Activated gamma-delta T cell treated with anti-CD3 and anti-CD28 coated beads, Interleukin-2, amount 50 U/mL, for 16 hours (primary cell): ENCODE data around the gene LTBR.
"Not testable (repeated sequence)": the region's sequence is repeated elsewhere in the genome, so short reads cannot be mapped to it uniquely, and the experiment has no call there.

Experiments used
- DNase-seq: peaks from one replicate; pipeline ENCODE4 v3.0.0-alpha.2; 2020; ENCODE audit warnings: low read depth

LTBR gene

GRCh38 chr12:6425590-6426531 lies 41.9 kb downstream of the LTBR start:
- no peak for DNase-seq

- DNase-seq, result peak; percentile 88
Observed at GRCh38 chr12:6426882-6427671, 43.1 kb downstream of the LTBR start.

GRCh38 chr12:6427796-6428195 lies 43.8 kb downstream of the LTBR start:
- DNase-seq, result not testable (repeated sequence)

GRCh38 chr12:6428326-6428725 lies 44.4 kb downstream of the LTBR start:
- DNase-seq, result no peak

GRCh38 chr12:6430124-6430989 lies 46.4 kb downstream of the LTBR start:
- DNase-seq, result no peak

GRCh38 chr12:6432991-6433390 lies 49.0 kb downstream of the LTBR start:
- no peak for DNase-seq

- DNase-seq, result no peak
Observed at GRCh38 chr12:6434205-6435140, 50.5 kb downstream of the LTBR start.

GRCh38 chr12:6435961-6436715 lies 52.2 kb downstream of the LTBR start:
- DNase-seq, result no peak

- no peak for DNase-seq
Observed at GRCh38 chr12:6437586-6437985, 53.6 kb downstream of the LTBR start.

GRCh38 chr12:6438345-6438744 lies 54.4 kb downstream of the LTBR start:
- no peak for DNase-seq

GRCh38 chr12:6440391-6440790 lies 56.4 kb downstream of the LTBR start:
- no peak for DNase-seq
